ENCODE data around the gene SLC9C1.
A peak's percentile ranks its signal among the peaks of the same experiment; 100 is the strongest.

Gene SLC9C1

GRCh38 chr3:112128843-112129727 is 164.9 kb downstream of the SLC9C1 start:
- peak; percentile 34 for DNase-seq

DNA sequence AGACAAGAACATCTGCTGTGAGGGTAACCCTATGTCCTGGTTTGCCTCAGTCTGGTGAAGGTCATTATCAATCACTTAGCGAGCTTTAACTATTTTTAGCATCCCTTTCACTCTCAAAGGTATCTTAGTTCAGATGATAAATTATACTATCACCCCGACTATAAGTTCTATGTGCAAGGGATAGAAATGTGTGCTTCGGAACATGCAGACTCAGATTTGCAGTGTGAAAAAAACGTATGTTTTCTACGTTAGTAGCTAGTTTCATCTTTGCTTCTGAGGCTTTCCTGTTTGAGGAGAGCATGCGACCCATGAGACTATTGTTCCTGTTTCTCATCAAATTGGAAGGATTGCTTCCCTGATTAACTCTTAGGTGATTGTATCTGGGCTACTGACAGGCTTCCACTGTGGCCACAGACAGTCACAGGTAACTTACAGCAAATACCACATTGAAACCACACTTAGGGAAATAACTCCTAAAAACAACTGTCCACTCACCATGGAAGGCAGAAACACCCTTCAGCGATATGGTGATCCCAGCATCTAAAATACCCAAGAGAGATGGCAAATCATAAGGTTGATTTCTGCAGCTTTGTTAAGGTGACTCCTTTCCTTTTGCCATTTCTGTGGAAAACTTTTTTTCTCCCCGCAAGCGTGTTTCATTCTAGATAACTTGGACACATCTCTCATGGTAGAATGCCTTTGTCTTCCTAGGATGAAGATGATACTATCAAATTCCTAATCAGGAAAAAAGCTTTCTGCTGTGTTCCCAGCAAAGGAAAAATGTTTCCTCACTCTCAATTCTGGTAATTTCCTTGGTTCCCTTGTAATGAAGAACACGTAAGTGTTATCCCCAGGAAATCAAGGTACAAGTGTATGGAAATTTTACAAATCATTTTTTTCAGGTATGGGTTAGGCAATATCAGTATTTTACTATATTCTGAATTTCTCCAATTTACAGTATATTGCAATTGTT is 166.2 kb downstream of the SLC9C1 start:
- no peak for DNase-seq

- DNase-seq, result peak; percentile 23
Measured at GRCh38 chr3:112126511-112126911, 167.5 kb downstream of the SLC9C1 start.

DNA sequence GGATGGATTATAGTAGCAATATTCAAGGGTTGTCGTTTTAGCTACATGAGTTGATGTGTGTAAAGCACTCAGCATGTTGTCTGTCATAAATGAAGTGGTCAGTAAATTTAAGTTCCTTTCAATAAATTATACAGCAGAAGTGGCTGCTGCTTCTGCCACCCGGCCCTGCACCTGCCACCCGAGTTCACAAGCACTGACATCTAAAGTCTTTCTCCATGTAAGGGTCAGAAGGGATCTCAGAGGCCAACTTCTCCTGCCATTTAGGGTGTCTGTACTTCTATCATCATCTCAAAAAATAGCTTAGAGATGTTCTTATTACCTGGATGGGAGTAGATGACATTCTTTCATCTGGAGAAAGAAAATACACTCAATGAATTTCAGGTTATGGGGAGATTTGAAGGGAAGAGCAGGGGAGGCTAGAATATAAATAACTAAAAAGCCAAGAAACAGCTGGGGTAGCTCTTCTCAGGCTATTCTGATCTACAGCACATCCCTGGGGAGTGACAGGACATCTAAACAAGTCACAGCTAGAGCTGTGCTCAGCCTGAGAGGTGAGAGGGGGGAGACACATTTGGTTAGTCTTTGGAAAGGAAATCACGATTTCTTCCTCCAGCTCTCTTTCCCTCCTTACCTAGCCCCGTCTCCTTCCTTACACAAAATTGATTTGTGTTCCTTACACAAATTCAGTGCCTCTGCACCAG is 169.0 kb downstream of the SLC9C1 start:
- DNase-seq, result no peak

GRCh38 chr3:112123548-112123947 is 170.5 kb downstream of the SLC9C1 start:
- DNase-seq, result no peak

DNA sequence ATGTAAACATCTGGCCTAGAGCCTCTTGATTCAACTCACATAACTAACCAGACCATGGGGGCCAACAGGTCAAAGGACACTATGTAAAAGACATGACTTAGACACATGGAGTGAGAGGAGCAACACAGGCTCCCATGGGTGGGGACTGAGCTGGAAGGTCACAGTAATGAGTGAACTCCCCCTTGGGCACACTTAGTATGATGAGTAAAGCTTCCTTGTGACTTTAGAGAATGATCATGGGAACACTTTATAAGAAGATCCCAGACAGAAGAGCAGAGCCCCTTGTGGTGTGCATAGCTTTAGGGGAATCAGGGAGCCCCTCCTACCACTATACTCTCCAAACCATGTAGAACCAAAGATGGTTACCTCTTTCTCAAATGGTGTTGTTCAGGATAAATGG is 171.1 kb downstream of the SLC9C1 start:
- DNase-seq, result no peak

DNA sequence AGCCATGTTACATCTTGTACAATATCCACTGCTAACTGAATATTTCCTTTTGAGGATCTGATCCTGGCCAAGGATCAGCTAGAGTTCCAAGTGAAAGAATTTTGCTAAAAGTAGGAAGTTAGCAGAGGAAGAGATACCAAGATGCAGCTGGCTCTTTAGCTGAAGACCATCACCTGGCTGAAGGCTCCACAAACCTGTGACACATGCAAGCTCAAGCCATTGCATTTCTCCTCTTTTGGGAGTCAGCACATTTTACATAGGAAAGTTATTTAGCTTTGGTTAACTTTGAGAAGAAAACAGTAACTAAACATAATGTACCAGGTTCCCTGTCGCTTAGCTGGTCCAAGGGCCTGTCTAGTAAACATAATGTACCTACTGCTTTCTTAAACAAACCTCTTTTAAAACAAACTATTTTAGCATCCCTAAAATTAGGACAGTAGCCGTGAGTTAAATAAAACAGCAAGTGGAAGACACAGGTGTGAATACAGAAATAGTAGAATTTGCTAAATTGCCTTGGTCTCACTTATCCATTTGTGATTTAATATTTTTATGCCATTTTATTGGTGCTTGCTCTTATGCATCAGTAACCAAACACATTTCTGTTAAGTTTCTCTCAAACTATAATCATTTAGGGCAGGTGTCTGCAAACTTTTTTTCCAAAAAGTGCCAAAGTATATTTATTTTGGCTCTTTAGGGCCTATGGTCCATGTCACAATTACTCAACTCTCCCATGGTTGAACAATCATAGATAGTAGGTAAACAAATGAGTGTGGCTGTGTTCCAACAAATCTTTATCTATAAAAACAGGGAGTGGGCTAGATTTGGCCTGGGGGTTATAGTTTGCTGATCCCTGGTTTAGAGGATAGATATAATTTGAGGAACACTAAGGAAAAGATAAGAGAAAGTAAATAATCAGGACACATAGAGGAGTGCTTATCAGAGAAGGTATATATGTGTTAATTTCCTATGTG is 172.2 kb downstream of the SLC9C1 start:
- DNase-seq, result no peak

- no peak for DNase-seq
Measured at GRCh38 chr3:112119962-112120836, 173.8 kb downstream of the SLC9C1 start.

- no peak for DNase-seq
Measured at GRCh38 chr3:112117841-112118571, 176.0 kb downstream of the SLC9C1 start.

- DNase-seq, result no peak
Measured at GRCh38 chr3:112117415-112117814, 176.6 kb downstream of the SLC9C1 start.

- no peak for DNase-seq
Measured at GRCh38 chr3:112116748-112117186, 177.2 kb downstream of the SLC9C1 start.

- DNase-seq, result no peak
Measured at GRCh38 chr3:112115806-112116383, 178.1 kb downstream of the SLC9C1 start.

GRCh38 chr3:112115161-112115739 is 178.8 kb downstream of the SLC9C1 start:
- DNase-seq, result peak; percentile 12

- no peak for DNase-seq
Measured at GRCh38 chr3:112114576-112115160, 179.3 kb downstream of the SLC9C1 start.

DNA sequence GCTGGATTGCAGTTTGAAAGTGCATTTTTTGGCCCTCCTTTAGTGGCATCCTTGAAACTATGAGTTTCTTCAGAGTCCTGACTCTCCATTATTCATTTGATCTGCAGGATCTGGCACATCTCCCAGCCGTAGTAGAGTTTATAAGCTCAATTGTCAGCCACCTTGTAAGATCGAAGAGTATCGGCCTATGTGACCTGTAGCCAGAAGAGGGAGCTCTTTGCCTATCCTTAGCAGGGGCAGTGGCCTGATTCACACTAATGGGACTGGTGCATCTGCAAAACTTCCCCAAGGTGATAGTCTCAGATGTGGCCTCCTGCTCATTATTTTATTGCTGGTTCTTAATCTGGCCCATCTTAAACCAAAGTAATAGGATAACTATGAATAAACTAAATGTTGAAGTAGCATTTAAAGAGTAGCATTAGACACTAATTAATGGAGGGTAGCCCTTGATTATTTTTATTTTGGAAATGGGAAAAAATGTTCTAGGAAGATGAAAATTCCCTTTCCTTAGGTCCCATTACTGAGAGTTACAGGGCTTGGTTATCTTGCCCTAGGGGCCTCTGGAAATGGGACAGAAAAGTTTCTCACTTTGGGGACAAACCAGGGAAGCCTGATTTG is 182.1 kb downstream of the SLC9C1 start:
- peak; percentile 64 for DNase-seq

GRCh38 chr3:112109322-112109721 is 184.7 kb downstream of the SLC9C1 start:
- DNase-seq, result no peak

DNA sequence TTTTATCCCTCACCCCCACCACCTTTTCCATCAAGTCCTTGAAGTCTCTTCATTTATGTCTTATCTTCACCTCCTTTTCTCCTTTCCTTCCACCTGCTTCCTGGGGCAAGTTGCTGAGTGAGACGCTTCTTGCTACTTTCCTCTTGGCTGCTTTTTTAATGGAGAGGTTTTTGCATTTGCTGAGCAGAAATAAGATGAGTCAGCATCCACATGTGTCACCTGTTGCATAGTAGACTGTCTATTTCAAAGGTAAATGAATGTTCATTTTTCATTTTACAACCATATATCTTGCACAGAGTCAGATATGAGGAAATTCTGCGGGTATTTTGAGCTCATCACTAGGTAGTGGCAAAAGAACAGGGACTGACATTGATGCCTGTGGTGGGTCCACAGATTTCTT is 189.2 kb downstream of the SLC9C1 start:
- no peak for DNase-seq

DNA sequence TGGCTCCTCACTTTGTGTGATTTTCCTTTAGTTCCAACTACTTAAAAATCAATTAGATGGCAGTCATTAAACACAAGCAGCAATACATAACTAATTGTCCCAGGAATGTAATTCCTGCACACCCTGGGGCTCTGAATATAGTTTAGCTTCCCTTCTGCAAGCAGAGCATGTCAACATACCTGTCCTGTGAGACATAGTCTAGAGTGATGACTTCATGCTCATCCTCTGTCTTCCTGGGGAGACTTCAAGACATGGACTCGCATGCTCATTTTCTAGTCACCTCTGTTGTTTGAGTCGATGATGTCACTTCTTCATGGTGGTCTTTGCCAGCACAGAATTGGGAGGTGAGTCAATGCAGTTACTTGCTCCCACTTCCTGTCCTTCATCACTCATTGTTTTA is 192.1 kb downstream of the SLC9C1 start:
- DNase-seq, result peak; percentile 91
